Renal cortex interstitium (tissue), 15 donors: ENCODE data around the gene PKD2L1. TPM values are rescaled to one million over a fixed set of nuclear protein-coding genes. Genes with fewer than 3 reads are reported as not detected.
"Not testable (repeated sequence)": the region's sequence is repeated elsewhere in the genome, so short reads cannot be mapped to it uniquely, and the experiment has no call there.

Experiments
- DNase-seq, 11 donors: peaks; one replicate each; pipeline ENCODE4 v3.0.0-alpha.2; 2013; ENCODE audit warnings: low read depth in 9 of 11, low spot score in 4 of 11; ENCODE audit errors: extremely low read depth in 1 of 11
- long read RNA-seq, 16 experiments: transcript quantifications; one replicate each; lab custom pipeline, GENCODE V29; 2026
- polyA plus RNA-seq, 3 donors: library from polyadenylated mRNA; unstranded; fragments of 120-200 nt; gene quantifications; one replicate each; pipeline ENCODE4 v1.2.1, GENCODE V29; 2013; ENCODE audit not compliant: insufficient read length in 3 of 3

PKD2L1 gene
- polyA plus RNA-seq = under 1 TPM; 0.08 to 0.10 (median 0.09) TPM
- long read RNA-seq, donor 1, partial matches to known transcripts = 14 of 14 reads
- long read RNA-seq, donor 1, other reads (novel, unspliced or antisense) = 0 of 14 reads
- long read RNA-seq, donor 2 = 0 reads
- long read RNA-seq, donor 3, partial matches to known transcripts = 12 of 26 reads
- long read RNA-seq, donor 3, other reads (novel, unspliced or antisense) = 14 of 26 reads
- long read RNA-seq, donor 4 = 0 reads
- long read RNA-seq, donor 5 = 0 reads
- long read RNA-seq, donor 6 = 0 reads
- long read RNA-seq, donor 7 = 0 reads
- long read RNA-seq, donor 8, partial matches to known transcripts = 17 of 17 reads
- long read RNA-seq, donor 8, other reads (novel, unspliced or antisense) = 0 of 17 reads
- long read RNA-seq, donor 9, partial matches to known transcripts = 53 of 53 reads
- long read RNA-seq, donor 9, other reads (novel, unspliced or antisense) = 0 of 53 reads
- long read RNA-seq, donor 10 = 0 reads
- long read RNA-seq, donor 11, partial matches to known transcripts = 5 of 5 reads
- long read RNA-seq, donor 11, other reads (novel, unspliced or antisense) = 0 of 5 reads
- long read RNA-seq, donor 12 = 0 reads
- long read RNA-seq, donor 13 = 0 reads
- long read RNA-seq, donor 14 = 0 reads
- long read RNA-seq, donor 15, partial matches to known transcripts = 5 of 5 reads
- long read RNA-seq, donor 15, other reads (novel, unspliced or antisense) = 0 of 5 reads
- long read RNA-seq, donor 16, partial matches to known transcripts = 21 of 21 reads
- long read RNA-seq, donor 16, other reads (novel, unspliced or antisense) = 0 of 21 reads

- no peak for DNase-seq
Observed at GRCh38 chr10:100330079-100330478, at the start of gene PKD2L1. Gene PKD2L1, minus strand, starts transcription at chr10:100330228. Its CDS starts 125 bp downstream, at chr10:100330103.

- DNase-seq = no peak
Observed at GRCh38 chr10:100377830-100378229, 47.8 kb upstream of the PKD2L1 start.

GRCh38 chr10:100376656-100377055 lies 46.6 kb upstream of the PKD2L1 start:
- not testable (repeated sequence) for DNase-seq

- DNase-seq = not testable (repeated sequence)
Observed at GRCh38 chr10:100374677-100375353, 44.8 kb upstream of the PKD2L1 start.

GRCh38 chr10:100374200-100374655 lies 44.2 kb upstream of the PKD2L1 start:
- DNase-seq = no peak

- DNase-seq = peak; percentile 88 to 97 (median 96)
Observed at GRCh38 chr10:100373298-100374199, 43.5 kb upstream of the PKD2L1 start.

- no peak for DNase-seq
Observed at GRCh38 chr10:100372415-100373297, 42.6 kb upstream of the PKD2L1 start.

- DNase-seq = no peak
Observed at GRCh38 chr10:100371482-100372027, 41.5 kb upstream of the PKD2L1 start.

- peak in 2 of 11 donors; percentile 29 to 34 for DNase-seq
Observed at GRCh38 chr10:100370714-100371481, 40.9 kb upstream of the PKD2L1 start.

- DNase-seq = no peak
Observed at GRCh38 chr10:100368721-100369120, 38.7 kb upstream of the PKD2L1 start.

GRCh38 chr10:100364735-100365391 lies 34.8 kb upstream of the PKD2L1 start:
- DNase-seq = peak in 3 of 11 donors; percentile 57 to 69 (median 59)

- no peak for DNase-seq
Observed at GRCh38 chr10:100364175-100364574, 34.1 kb upstream of the PKD2L1 start.

- DNase-seq = no peak
Observed at GRCh38 chr10:100362570-100363496, 32.8 kb upstream of the PKD2L1 start.

GRCh38 chr10:100360234-100360633 lies 30.2 kb upstream of the PKD2L1 start:
- no peak for DNase-seq
